Mesenchymal stem cell (in vitro differentiated cells and primary cell): Measurements from ENCODE around the gene SNX10.
A peak's percentile ranks its signal among the peaks of the same experiment; 100 is the strongest.

Experiments used
- DNase-seq: peaks from one replicate; pipeline ENCODE4 v3.0.0-alpha.2; 2013
- H2AFZ ChIP-seq: one replicate; pipeline ENCODE4 v1.6.1; 2013; ENCODE audit warnings: low read depth, mild to moderate bottlenecking, control low read depth, inconsistent platforms, low read length, moderate library complexity
- H2AK5ac ChIP-seq: 2 replicates; pipeline ENCODE4 v1.6.1; 2013; ENCODE audit warnings: low read length, moderate library complexity, mild to moderate bottlenecking, inconsistent platforms; ENCODE audit not compliant: severe bottlenecking
- H2BK120ac ChIP-seq: one replicate; pipeline ENCODE4 v1.6.1; 2013; ENCODE audit warnings: low read depth, mild to moderate bottlenecking, inconsistent platforms, low read length, moderate library complexity
- H2BK12ac ChIP-seq, 2 experiments: one replicate each; pipeline ENCODE4 v1.6.1; 2013; ENCODE audit warnings: inconsistent platforms in 2 of 2, low read length in 2 of 2, mild to moderate bottlenecking in 2 of 2, moderate library complexity in 2 of 2, control low read depth in 1 of 2
- H2BK15ac ChIP-seq: one replicate; pipeline ENCODE4 v1.6.1; 2013; ENCODE audit warnings: mild to moderate bottlenecking, low read depth, inconsistent platforms; ENCODE audit not compliant: poor library complexity, severe bottlenecking
- H2BK5ac ChIP-seq: 2 replicates; pipeline ENCODE4 v1.6.1; 2013; ENCODE audit warnings: low read depth, mild to moderate bottlenecking, low read length, control low read depth, inconsistent platforms; ENCODE audit not compliant: poor library complexity, severe bottlenecking
- H3K14ac ChIP-seq, 2 experiments: one replicate each; pipeline ENCODE4 v1.6.1; 2013; ENCODE audit warnings: inconsistent platforms in 2 of 2, low read length in 2 of 2, control low read depth in 1 of 2, mild to moderate bottlenecking in 1 of 2, moderate library complexity in 1 of 2
- H3K18ac ChIP-seq, 2 experiments: one replicate each; pipeline ENCODE4 v1.6.1; 2013; ENCODE audit warnings: inconsistent platforms in 2 of 2, low read length in 2 of 2, control low read depth in 1 of 2, low read depth in 1 of 2, mild to moderate bottlenecking in 1 of 2
- H3K23ac ChIP-seq, 2 experiments: one replicate each; pipeline ENCODE4 v1.6.1; 2013; ENCODE audit warnings: inconsistent platforms in 2 of 2, low read length in 2 of 2, mild to moderate bottlenecking in 2 of 2, moderate library complexity in 2 of 2, control low read depth in 1 of 2
- H3K27ac ChIP-seq: 2 replicates; pipeline ENCODE4 v1.5.1; 2013; ENCODE audit warnings: mild to moderate bottlenecking, moderate library complexity, low read length, control low read depth, inconsistent platforms; ENCODE audit not compliant: poor library complexity, severe bottlenecking
- H3K27me3 ChIP-seq, 2 experiments: 2 replicates each; pipeline versions ENCODE4 v1.6.1 to v1.7.0; 2013; ENCODE audit warnings: low read length in 2 of 2, mild to moderate bottlenecking in 2 of 2, moderate library complexity in 2 of 2, control low read depth in 1 of 2, inconsistent platforms in 1 of 2; ENCODE audit not compliant: control insufficient read depth in 1 of 2, insufficient read depth in 1 of 2
- H3K36me3 ChIP-seq, 2 experiments: 2 replicates each; pipeline versions ENCODE4 v1.6.1 to v1.7.0; 2013; ENCODE audit warnings: low read length in 2 of 2, control low read depth in 1 of 2, inconsistent platforms in 1 of 2, low read depth in 1 of 2, mild to moderate bottlenecking in 1 of 2; ENCODE audit not compliant: insufficient read depth in 2 of 2, control insufficient read depth in 1 of 2
- H3K4ac ChIP-seq, 2 experiments: one replicate each; pipeline ENCODE4 v1.6.1; 2013; ENCODE audit warnings: inconsistent platforms in 2 of 2, low read length in 2 of 2, mild to moderate bottlenecking in 2 of 2, moderate library complexity in 2 of 2, control low read depth in 1 of 2, low read depth in 1 of 2
- H3K4me1 ChIP-seq: 2 replicates; pipeline ENCODE4 v1.6.1; 2013; ENCODE audit warnings: low read depth, low read length, control low read depth; ENCODE audit not compliant: control insufficient read depth, insufficient read depth
- H3K4me2 ChIP-seq: 2 replicates; pipeline ENCODE4 v1.6.1; 2013; ENCODE audit warnings: low read length, mild to moderate bottlenecking, inconsistent platforms; ENCODE audit not compliant: poor library complexity, severe bottlenecking
- H3K4me3 ChIP-seq, 2 experiments: 2 replicates each; pipeline versions ENCODE4 v1.5.1 to v1.7.0; 2013; ENCODE audit warnings: low read length in 2 of 2, mild to moderate bottlenecking in 2 of 2, control low read depth in 1 of 2, low read depth in 1 of 2; ENCODE audit not compliant: insufficient read depth in 1 of 2
- H3K79me1 ChIP-seq: replicated peaks from 2 replicates; pipeline ENCODE4 v1.6.1; 2013; ENCODE audit warnings: mild to moderate bottlenecking, control low read depth, low read length, inconsistent platforms; ENCODE audit not compliant: poor library complexity, severe bottlenecking
- H3K9ac ChIP-seq: 2 replicates; pipeline ENCODE4 v1.7.0; 2013; ENCODE audit warnings: mild to moderate bottlenecking, low read length, moderate library complexity
- H3K9me3 ChIP-seq: 2 replicates; pipeline ENCODE4 v1.7.0; 2013; ENCODE audit warnings: mild to moderate bottlenecking, low read length; ENCODE audit not compliant: control insufficient read depth
- H4K8ac ChIP-seq: one replicate; pipeline ENCODE4 v1.6.1; 2013; ENCODE audit warnings: inconsistent platforms, mild to moderate bottlenecking, low read length, moderate library complexity
- H4K91ac ChIP-seq: one replicate; pipeline ENCODE4 v1.6.1; 2013; ENCODE audit warnings: mild to moderate bottlenecking, low read length, inconsistent platforms
- WGBS: methylation state at CpG from one replicate; pipeline ENCODE4 v1.1.7; 2013; ENCODE audit warnings: mixed read lengths; 5-methylcytosine and 5-hydroxymethylcytosine counted together

The SNX10 gene

DNA sequence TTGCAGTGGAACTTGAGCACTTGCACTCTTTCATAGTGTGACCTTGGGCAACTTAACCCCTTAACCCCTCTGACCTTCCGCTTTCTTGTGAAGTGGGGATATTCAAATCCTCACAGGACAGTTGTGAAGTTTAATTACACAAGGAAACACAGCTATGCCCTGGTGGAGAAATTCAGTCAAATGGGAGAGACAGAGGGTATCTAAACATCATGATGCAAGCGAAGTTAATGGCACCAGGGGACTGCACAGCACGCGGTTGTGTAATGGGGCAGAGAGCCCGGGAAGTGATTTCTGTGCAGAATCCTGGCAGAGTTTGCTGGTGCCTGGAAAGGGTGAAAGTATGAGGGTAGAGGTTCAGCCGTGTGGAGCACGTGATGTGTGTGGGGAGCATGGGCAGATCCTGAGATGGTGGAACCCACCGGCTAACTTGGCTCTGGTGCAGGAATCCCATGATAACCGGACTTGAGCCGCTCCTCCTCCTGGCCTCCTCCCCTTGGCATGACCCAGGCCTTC lies 51.7 kb downstream of the SNX10 start:
- WGBS, result 96% methylated on average over 10 of the region's 10 CpGs
- Histone ChIP-seq H3K9me3 (no peaks in the 10 kb centered on the region), H3K14ac (no peak overlapping the region), H2BK5ac (no peak overlapping the region), H4K8ac (no peak overlapping the region), H3K4me1 (peaks cover 7% of the 10 kb centered on the region), H3K27me3 (no peaks in the 10 kb centered on the region), H3K27ac (no peak overlapping the region), H2BK15ac (no peak overlapping the region), H3K36me3 (no peaks in the 10 kb centered on the region), H3K18ac (no peak overlapping the region), H2BK120ac (no peak overlapping the region), H3K4me2 (no peak overlapping the region), H3K4ac (no peak overlapping the region), H4K91ac (no peak overlapping the region), H3K23ac (no peak overlapping the region), H3K79me1 (no peaks in the 10 kb centered on the region), H2AFZ (no peak overlapping the region), H3K9ac (no peak overlapping the region), H3K4me3 (no peak overlapping the region), H2AK5ac (no peak overlapping the region), H2BK12ac (no peak overlapping the region)
- no peak for DNase-seq

DNA sequence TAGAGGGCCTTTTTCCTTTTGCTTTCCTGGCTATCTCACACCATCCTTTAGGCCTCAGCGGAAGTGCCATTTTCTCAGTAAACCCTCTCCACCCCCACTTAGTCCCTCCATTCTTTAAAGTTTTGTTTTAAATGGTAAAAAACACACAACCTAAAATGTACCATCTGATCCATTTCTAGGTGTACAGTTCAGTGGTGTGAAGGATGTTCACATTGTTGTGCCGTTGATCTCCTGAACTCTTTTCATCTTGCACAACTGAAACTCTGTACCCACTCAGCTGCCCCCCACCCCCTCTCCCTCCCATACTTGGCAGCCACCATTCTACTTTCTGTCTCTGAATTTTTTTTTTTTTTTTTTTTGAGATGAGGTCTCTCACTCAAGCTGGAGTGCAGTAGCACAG lies 52.2 kb downstream of the SNX10 start:
- Histone ChIP-seq H3K4ac (no peak overlapping the region), H3K27ac (no peak overlapping the region), H3K9me3 (no peaks in the 10 kb centered on the region), H3K4me2 (no peak overlapping the region), H3K23ac (no peak overlapping the region), H3K4me3 (no peak overlapping the region), H2AK5ac (no peak overlapping the region), H3K4me1 (peaks cover 9% of the 10 kb centered on the region), H3K27me3 (no peaks in the 10 kb centered on the region), H2BK5ac (no peak overlapping the region), H4K91ac (no peak overlapping the region), H2BK15ac (no peak overlapping the region), H2AFZ (no peak overlapping the region), H3K18ac (no peak overlapping the region), H3K36me3 (no peaks in the 10 kb centered on the region), H3K9ac (no peak overlapping the region), H2BK12ac (no peak overlapping the region), H3K14ac (no peak overlapping the region), H4K8ac (no peak overlapping the region), H3K79me1 (no peaks in the 10 kb centered on the region), H2BK120ac (no peak overlapping the region)
- WGBS, result 88% methylated on average over 1 of the region's 2 CpGs
- DNase-seq, result no peak

DNA sequence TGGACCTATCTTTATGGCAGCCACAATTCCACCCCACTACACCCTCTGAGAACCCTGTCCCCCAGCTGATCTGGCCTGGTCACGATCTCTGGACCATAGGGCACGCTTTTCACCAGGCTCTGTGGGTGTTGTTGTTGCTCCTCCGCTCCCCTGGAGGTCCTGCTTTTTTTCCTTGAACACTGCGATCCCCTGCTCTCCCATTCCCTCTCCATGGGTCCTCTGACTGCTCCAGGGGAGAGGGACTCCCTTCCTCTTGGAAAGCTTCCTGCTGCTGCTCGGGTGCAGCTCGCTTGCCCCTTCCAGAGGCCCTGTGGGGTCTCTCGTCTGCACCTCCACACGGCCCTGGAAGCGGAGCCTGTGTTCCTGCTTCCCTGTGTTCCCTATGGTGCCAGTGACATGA lies 53.5 kb downstream of the SNX10 start:
- DNase-seq, result no peak
- Histone ChIP-seq H3K9me3 (no peaks in the 10 kb centered on the region), H2BK120ac (no peak overlapping the region), H3K27ac (no peak overlapping the region), H4K8ac (no peak overlapping the region), H3K4ac (no peak overlapping the region), H3K36me3 (no peaks in the 10 kb centered on the region), H3K23ac (no peak overlapping the region), H2BK5ac (no peak overlapping the region), H2BK12ac (no peak overlapping the region), H3K14ac (no peak overlapping the region), H3K4me2 (no peak overlapping the region), H3K9ac (no peak overlapping the region), H4K91ac (no peak overlapping the region), H3K4me1 (peaks cover 9% of the 10 kb centered on the region), H3K79me1 (no peaks in the 10 kb centered on the region), H2AFZ (no peak overlapping the region), H3K27me3 (no peaks in the 10 kb centered on the region), H3K18ac (no peak overlapping the region), H3K4me3 (peak overlapping the region in 1 of 2 experiments; percentile 2), H2BK15ac (no peak overlapping the region), H2AK5ac (no peak overlapping the region)
- WGBS, result 81% methylated on average over 8 of the region's 9 CpGs

DNA sequence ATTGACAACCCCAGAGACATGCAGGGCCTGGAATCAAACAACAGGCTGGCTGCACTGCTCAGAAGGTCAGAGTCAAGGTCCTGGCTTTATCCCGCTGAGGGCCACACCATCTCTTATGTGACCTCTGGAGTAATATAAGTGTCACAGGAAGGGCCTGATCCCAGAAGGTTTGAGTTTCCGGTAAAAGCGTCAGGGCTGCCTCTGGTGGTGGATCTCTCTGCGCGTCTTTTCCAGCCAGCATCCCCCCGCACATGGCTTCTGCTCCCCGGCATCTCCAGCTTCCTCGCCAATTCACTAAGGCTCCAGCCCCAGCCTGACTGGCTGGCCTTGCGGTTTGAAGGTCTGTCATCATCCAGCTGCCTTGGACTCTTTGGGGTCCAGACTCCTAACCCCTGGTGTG lies 54.2 kb downstream of the SNX10 start:
- Histone ChIP-seq H3K9me3 (no peaks in the 10 kb centered on the region), H4K8ac (no peak overlapping the region), H3K9ac (no peak overlapping the region), H3K27me3 (no peaks in the 10 kb centered on the region), H2AK5ac (no peak overlapping the region), H3K4ac (no peak overlapping the region), H2BK15ac (no peak overlapping the region), H2BK120ac (no peak overlapping the region), H4K91ac (no peak overlapping the region), H3K14ac (peak overlapping the region in 1 of 2 experiments; percentile 33), H3K4me2 (no peak overlapping the region), H3K4me1 (peaks cover 9% of the 10 kb centered on the region), H3K23ac (no peak overlapping the region), H2AFZ (no peak overlapping the region), H3K4me3 (no peak overlapping the region), H3K27ac (no peak overlapping the region), H2BK5ac (no peak overlapping the region), H3K79me1 (no peaks in the 10 kb centered on the region), H3K18ac (no peak overlapping the region), H2BK12ac (no peak overlapping the region), H3K36me3 (no peaks in the 10 kb centered on the region)
- no peak for DNase-seq
- WGBS, result 96% methylated on average over 9 of the region's 9 CpGs
